Erythroblast (primary cell): Measurements from ENCODE around the gene SYNPO.

ENCODE experiments used
- GATA1 ChIP-seq: IDR thresholded peaks from 2 replicates; pipeline ENCODE4 v1.6.1; 2011; ENCODE audit warnings: low read depth, mild to moderate bottlenecking, control low read depth, low read length, moderate library complexity
- POLR2A ChIP-seq: IDR thresholded peaks from 2 replicates; pipeline ENCODE4 v1.6.1; 2011; ENCODE audit warnings: mild to moderate bottlenecking, low read length

DNA sequence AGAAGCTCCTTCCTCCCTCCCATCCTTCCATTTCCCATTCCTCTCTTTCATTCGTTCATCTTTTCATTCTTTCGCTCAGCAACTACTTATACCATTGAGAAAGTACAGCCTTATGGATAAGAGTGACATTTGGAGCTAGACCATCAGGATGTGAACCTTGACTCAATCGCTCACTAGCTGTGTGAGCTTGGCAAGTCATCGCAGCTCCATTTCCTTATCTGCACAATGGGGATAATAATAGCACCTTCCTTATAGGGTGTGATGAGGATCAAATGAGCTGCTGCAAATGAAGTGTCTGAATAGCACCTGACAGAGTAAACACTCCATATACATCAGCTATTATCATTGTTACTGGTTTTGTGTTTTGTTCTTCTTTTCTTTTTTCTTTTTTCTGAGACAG lies 28.1 kb upstream of the SYNPO start:
- TF ChIP-seq POLR2A: no peak
- no peak for TF ChIP-seq GATA1
